Gastrocnemius medialis (tissue), 4 donors: ENCODE results near the gene GADD45B. TPM values are rescaled to one million over a fixed set of nuclear protein-coding genes. Genes with fewer than 3 reads are reported as not detected.

Experiments used
- ATAC-seq, 2 donors: fragments of 150-250 bp; one replicate each; pipeline ENCODE4 v1.9.1; 2016
- DNase-seq, 2 donors: peaks; one replicate each; pipeline ENCODE4 v3.0.0-alpha.2; 2019
- H3K27ac ChIP-seq, 4 donors: fragments of 200-600 bp; sonication (generic); 1 replicate in 1 of 4; 2 replicates in 3 of 4; pipeline ENCODE4 v1.5.1; 2016 to 2018; ENCODE audit warnings: mild to moderate bottlenecking in 2 of 4, moderate library complexity in 1 of 4
- H3K27me3 ChIP-seq, 3 donors: fragments of 200-600 bp; sonication (generic) in 2 of 3; 1 replicate in 1 of 3; 2 replicates in 2 of 3; pipeline versions ENCODE4 v1.5.1 to v1.6.0; 2016 to 2019; ENCODE audit warnings: mild to moderate bottlenecking in 1 of 3, moderate library complexity in 1 of 3
- H3K36me3 ChIP-seq, 2 donors: fragments of 200-600 bp; sonication (generic) in 1 of 2; one replicate each; pipeline ENCODE4 v1.5.1; 2017 to 2018
- H3K4me1 ChIP-seq, 2 donors: fragments of 200-600 bp; sonication (generic) in 1 of 2; one replicate each; pipeline ENCODE4 v1.5.1; 2016 to 2017; ENCODE audit warnings: mild to moderate bottlenecking in 2 of 2
- H3K4me3 ChIP-seq, 4 donors: fragments of 200-600 bp; sonication (generic) in 3 of 4; 1 replicate in 1 of 4; 2 replicates in 3 of 4; pipeline ENCODE4 v1.5.1; 2016 to 2019; ENCODE audit warnings: mild to moderate bottlenecking in 2 of 4
- H3K9me3 ChIP-seq, 3 donors: fragments of 200-600 bp; sonication (generic) in 2 of 3; 1 replicate in 1 of 3; 2 replicates in 2 of 3; pipeline ENCODE4 v1.5.1; 2016 to 2019
- POLR2A ChIP-seq, 2 donors: fragments of 450-650 bp; IDR thresholded peaks; one replicate each; pipeline ENCODE4 v1.6.1; 2017; ENCODE audit warnings: antibody characterized with exemption in 2 of 2, mild to moderate bottlenecking in 2 of 2, moderate library complexity in 2 of 2
- in situ Hi-C, 4 donors: fragments of 200-750 bp; cut with MboI; loops; one replicate each; pipeline versions ENCODE4 v1.15.0 to v1.8.0; 2017; ENCODE audit warnings: low sequenced_read_pairs in 4 of 4
- intact Hi-C: fragments of 100-400 bp; cut with DNase I; formaldehyde crosslinking; loops from one replicate; pipeline ENCODE4 v1.15.1; 2023; ENCODE audit warnings: low total_unique reads
- total RNA-seq, 4 donors: library from RNA; depleted of rRNA; stranded (reverse); fragments of >200 nt; gene quantifications; one replicate each; pipeline versions ENCODE4 v1.1.0 to v1.2.3, GENCODE V29; 2016
- TF ChIP-seq, protein P1 (sequence below), 5 experiments: fragments of 450-650 bp in 3 of 5; fragments of 200-600 bp in 2 of 5; sonication (generic) in 2 of 5; IDR thresholded peaks in 4 of 5; conservative IDR thresholded peaks in 1 of 5; 1 replicate in 4 of 5; 2 replicates in 1 of 5; pipeline ENCODE4 v1.5.1; 2016 to 2019; ENCODE audit warnings: antibody characterized with exemption in 5 of 5, mild to moderate bottlenecking in 3 of 5, moderate library complexity in 3 of 5

Gene GADD45B
- total RNA-seq, 4 donors from 2014 or later = 32.2 to 48.7 (median 41.7) TPM

DNA sequence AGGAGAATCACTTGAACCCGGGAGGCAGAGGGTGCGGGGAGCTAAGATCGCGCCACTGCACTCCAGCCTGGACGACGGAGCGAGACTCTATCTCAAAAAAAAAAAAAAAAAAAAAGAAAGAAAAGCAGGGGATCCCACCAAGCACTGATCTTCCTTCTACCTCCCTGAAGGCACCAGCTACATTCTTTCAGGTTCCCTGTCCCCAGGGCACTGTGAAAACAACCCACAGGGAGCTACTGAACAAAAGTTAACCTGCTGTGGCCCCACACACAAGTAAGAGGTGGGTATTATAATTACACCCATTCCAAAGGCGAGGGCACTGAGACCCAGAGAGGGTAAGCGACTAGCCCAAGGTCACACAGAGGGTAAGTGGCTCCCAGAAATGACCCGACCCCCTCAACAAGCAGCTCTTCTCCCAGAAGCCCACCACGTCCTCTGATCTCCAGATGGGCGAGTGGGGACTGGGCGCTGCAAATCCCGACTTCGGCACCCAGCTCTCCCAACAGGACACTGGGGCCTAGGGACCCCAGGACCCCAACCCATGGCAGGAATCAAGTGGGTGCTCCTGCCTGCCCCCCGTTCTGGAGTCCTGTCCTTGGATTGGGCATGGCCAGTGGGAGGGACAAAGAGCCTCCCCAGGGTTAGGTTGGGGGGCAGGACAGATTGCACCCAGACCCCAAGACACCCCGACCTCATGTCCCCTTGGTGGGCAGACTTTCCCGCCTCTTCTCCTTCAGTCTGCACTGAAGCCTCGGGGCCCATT, 21.5 kb upstream of the GADD45B start:
- in situ Hi-C loops (no loop called here), intact Hi-C loops (no loop called here)
- Histone ChIP-seq H3K4me3 (no peak overlapping the region), H3K27ac (no peak overlapping the region), H3K4me1 (peaks cover 10 to 13% of the 10 kb centered on the region in 2 donors), H3K36me3 (no peaks in the 10 kb centered on the region), H3K27me3 (no peaks in the 10 kb centered on the region), H3K9me3 (no peaks in the 10 kb centered on the region)
- TF ChIP-seq, protein P1, sequence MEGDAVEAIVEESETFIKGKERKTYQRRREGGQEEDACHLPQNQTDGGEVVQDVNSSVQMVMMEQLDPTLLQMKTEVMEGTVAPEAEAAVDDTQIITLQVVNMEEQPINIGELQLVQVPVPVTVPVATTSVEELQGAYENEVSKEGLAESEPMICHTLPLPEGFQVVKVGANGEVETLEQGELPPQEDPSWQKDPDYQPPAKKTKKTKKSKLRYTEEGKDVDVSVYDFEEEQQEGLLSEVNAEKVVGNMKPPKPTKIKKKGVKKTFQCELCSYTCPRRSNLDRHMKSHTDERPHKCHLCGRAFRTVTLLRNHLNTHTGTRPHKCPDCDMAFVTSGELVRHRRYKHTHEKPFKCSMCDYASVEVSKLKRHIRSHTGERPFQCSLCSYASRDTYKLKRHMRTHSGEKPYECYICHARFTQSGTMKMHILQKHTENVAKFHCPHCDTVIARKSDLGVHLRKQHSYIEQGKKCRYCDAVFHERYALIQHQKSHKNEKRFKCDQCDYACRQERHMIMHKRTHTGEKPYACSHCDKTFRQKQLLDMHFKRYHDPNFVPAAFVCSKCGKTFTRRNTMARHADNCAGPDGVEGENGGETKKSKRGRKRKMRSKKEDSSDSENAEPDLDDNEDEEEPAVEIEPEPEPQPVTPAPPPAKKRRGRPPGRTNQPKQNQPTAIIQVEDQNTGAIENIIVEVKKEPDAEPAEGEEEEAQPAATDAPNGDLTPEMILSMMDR (IDR thresholded peaks at IDR 0.05 in 4 of 5, conservative IDR thresholded peaks at IDR 0.05 in 1 of 5) = no peak
- no peak for TF ChIP-seq POLR2A (IDR thresholded peaks at IDR 0.05)
- no peak for DNase-seq
- no peak for ATAC-seq

DNA sequence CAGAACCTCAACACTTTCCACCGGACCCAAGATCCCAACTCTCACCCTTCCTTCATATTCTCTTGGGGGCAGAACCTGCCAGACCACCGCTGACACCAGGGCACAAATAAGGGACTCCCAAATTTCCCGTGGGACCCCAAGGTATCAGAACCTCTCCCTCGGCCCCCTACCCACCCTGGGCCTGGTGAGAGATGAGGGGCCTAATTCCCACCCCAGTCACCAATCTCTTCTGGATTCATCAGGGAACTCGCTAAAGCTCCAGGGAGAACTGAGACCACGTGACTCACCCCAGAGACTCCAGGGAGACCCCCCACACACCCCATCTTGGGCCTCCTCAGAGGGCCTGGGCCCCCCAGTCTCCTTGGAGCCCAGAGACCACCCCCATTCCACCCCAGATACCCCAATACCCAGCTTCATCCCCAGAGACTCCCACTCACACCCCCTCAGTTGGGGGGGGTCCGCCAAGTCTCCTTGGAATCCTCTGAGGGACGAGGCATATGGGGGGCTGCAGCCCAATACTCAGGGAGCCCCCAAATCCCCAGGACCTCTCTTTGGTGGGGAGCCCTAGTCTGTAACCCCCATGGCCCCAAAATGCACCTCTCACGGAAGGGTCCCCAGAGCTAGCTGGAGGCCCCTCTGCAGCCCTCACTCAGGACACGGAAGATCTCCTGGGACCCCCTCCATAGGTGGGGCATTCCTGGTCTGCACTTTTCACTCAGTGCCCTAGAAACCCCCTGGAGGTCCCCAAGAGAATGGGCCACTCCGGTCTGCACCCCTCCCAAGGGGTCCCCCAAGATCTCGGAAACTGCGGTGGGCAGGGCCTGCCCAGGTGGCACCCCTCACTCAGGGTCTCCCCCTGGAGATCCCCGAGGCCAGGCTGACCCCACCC, 20.7 kb upstream of the GADD45B start:
- no peak for TF ChIP-seq POLR2A (IDR thresholded peaks at IDR 0.05)
- TF ChIP-seq, protein P1 (IDR thresholded peaks at IDR 0.05 in 4 of 5, conservative IDR thresholded peaks at IDR 0.05 in 1 of 5) = no peak
- in situ Hi-C loops (no loop called here), intact Hi-C loops (no loop called here)
- peak overlapping the region in 1 of 4 donors; percentile 77 for H3K27ac ChIP-seq
- ATAC-seq = no peak
- no peaks in the 10 kb centered on the region for H3K9me3 ChIP-seq
- H3K4me3 ChIP-seq = peak overlapping the region; percentile 83 to 99 (median 87)
- no peaks in the 10 kb centered on the region for H3K27me3 ChIP-seq
- no peak for DNase-seq
- H3K4me1 ChIP-seq = peaks cover 10 to 13% of the 10 kb centered on the region in 2 donors
- no peaks in the 10 kb centered on the region for H3K36me3 ChIP-seq

DNA sequence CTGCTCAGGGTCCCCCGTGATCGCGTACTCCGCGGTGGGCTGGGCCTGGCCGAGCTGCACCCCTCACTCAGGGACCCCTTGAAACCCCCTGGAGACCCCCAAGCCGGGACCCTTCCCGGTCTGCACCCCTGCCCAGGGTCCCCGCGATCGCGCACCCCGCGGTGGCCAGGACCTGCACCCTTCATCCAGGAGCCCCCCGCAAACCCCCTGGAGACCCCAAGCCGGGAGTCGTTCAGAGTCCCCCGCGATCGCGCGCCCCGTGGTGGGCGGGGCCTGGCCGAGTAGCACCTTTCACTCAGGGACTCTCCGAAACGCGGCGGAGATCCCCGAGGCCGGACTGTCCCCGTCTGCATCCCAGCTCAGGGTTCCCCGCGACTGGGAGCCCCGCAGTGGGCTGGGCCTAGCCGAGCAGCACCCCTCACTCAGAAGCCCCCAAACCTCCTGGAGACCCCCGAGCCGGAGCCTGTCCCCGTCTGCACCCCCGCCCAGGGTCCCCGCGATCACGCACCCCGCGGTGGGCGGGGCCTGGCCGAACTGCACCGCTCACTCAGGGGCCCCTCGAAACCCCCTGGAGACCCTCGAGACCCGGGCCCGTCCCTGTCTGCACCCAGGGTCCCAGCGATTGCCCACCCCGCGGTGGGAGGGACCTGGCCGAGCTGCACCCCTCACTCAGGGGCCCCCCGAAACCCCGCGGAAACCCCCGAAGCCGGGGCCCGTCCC, 19.9 kb upstream of the GADD45B start:
- intact Hi-C loops (no loop called here), in situ Hi-C loops (no loop called here)
- peak overlapping the region; percentile 83 to 99 (median 87) for H3K4me3 ChIP-seq
- ATAC-seq = no peak
- no peaks in the 10 kb centered on the region for H3K36me3 ChIP-seq
- peaks cover 10 to 13% of the 10 kb centered on the region in 2 donors for H3K4me1 ChIP-seq
- H3K27ac ChIP-seq = peak overlapping the region; percentile 1 to 77 (median 62)
- no peaks in the 10 kb centered on the region for H3K9me3 ChIP-seq
- no peak for DNase-seq
- H3K27me3 ChIP-seq = no peaks in the 10 kb centered on the region
- TF ChIP-seq, protein P1 (IDR thresholded peaks at IDR 0.05 in 4 of 5, conservative IDR thresholded peaks at IDR 0.05 in 1 of 5) = no peak

DNA sequence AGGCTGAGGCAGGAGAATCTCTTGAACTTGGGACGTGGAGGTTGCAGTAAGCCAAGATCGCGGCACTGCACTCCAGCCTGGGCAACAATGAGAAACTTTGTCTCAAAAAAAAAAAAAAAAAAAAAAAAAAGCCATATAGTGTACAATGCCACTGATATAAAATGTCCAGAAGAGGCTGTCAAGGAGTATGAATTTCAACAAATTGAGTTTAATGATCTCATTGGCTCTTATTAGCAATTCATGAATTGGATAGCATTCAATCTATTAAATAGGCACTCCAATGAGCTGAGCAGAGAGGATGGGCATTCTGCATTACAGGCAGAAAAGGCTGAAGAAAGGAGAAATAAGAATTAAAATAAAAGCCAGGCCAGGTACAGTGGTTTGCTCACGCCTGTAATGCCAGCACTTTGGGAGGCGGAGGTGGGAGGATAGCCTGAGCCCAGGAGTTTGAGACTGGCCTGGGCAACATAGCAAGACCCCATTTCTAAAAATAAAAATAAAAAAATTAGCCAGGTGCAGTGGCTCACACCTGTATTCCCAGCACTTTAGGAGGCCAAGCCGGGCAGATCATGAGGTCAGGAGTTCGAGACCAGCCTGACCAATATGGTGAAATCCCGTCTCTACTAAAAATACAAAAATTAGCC, 18.4 kb upstream of the GADD45B start:
- intact Hi-C loops (no loop called here), in situ Hi-C loops (no loop called here)
- no peaks in the 10 kb centered on the region for H3K27me3 ChIP-seq
- no peaks in the 10 kb centered on the region for H3K9me3 ChIP-seq
- no peak for TF ChIP-seq POLR2A (IDR thresholded peaks at IDR 0.05)
- TF ChIP-seq, protein P1 (IDR thresholded peaks at IDR 0.05 in 4 of 5, conservative IDR thresholded peaks at IDR 0.05 in 1 of 5) = no peak
- DNase-seq = no peak
- no peaks in the 10 kb centered on the region for H3K36me3 ChIP-seq
- peak overlapping the region; percentile 21 to 88 (median 68) for H3K4me3 ChIP-seq
- no peak for ATAC-seq
- peaks cover 10 to 23% of the 10 kb centered on the region in 2 donors for H3K4me1 ChIP-seq
- H3K27ac ChIP-seq = peak overlapping the region; percentile 63 to 91 (median 81)
